OCI-M2 (cell line): Measurements from ENCODE around the gene SLC1A2.

Source experiments
- DNase-seq: peaks from one replicate; lab custom pipeline; 2025; ENCODE audit not compliant: unreplicated experiment; lab: John Stamatoyannopoulos, UW

SLC1A2 gene

DNA sequence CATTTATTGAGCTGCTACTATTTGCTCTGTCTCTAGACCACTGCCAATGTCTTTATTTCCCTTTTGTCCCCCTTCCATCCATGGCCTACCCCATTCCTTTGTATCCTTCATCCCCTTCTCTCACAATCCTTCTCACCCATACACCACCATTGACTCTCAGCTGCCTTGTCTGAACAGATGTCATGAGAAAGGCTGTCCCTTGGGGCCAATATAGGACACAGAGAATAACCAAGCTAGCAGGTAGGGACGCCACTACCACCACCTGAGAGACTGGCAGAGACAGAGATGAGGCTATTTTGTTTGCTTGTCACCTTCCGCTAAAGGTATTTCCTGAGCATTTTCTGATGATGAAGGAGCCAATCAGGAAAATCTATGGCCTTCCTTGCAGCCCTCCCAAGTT lies 141.5 kb downstream of the SLC1A2 start:
- no peak for DNase-seq

DNA sequence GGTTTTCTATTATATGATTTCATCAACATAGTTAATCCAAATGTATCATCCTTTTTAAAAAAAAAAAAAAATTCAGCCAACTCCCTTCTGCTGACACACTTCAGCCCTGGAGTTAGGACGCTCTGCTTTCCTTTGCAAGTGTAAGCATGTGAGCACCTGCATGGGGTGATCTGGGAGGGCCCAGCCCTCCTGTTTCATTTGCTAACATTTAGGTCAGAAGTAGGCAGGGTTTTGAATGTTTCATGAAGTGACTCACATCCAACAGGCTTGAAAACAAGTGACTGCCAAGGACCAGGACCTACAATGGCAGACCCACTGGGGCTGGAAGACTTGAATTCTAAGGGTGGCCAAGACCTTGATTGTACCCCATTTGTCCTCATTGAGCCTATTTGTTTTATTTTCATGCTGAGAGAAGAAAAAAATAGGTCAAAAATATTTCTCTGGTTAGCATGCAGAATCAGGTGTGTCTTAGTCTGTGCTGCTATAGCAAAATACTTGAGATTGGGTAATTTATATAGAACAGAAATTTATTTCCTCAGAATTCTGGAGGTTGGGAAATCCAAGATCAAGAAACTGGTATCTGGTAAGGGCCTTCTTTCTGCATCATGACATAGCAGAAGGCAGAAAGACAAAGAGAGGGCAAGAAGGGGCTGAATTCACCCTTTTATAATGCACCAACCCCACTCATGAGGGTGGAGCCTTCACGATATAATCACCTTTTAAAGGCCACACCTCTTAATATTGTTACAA lies 142.8 kb downstream of the SLC1A2 start:
- no peak for DNase-seq

DNA sequence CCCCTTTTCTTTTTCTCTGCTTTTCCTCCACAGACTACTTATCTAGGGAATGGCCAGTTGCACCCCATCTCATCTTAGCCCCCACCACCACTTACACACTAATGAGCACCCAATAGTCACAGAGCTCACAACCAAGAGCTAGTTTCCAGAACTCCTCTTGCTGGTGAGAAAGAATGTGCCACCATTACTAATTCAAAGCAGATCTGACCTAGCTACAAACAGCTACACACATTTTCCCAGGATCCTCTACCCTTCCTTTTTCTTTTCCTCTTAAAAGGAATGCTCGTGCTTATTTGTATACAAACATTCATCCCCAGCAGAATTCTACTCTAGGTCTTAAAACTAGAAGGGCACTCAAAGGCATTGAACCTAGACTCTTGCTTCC lies 143.6 kb downstream of the SLC1A2 start:
- no peak for DNase-seq

DNA sequence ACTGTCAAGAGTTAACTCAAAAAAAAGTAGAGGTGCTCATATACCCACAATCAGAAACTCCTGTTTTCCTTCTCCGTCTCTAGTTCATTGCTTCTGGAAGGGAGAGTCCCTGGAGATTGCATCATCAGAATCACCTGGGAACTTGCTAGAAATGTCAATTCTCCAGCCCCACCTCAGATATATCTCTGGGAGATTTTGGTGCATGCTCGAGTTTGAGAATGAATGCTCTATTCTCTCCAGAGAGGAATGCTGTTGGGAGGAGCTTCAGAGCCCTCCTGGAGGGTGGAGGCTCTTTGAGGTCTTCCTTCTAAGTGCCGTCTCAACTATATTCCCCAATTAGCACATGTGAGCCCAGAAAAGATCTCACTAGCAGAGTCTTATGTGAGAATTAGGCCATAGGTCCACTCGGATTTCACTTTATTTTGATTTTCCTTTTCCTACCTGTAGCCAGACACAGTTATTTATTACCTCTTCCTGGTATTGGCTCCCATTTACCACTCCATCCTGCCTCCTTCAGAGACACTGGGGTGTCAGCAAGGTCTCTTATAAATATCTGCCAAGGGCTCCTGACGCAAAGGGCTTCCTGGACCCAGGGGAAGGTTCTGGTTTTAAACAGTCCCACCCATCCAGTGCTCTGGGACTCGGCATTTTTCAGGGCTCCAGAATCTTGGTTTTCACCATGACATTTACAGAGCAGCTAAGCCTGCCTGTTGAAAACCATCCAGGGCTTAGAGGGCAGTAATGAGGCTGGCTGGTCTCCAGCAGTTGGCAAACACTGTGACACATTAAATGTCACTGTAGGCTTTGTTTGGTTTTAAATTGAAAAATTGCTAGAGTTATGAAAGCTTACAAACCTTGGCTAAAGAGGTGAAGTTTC lies 144.2 kb downstream of the SLC1A2 start:
- DNase-seq: no peak

DNA sequence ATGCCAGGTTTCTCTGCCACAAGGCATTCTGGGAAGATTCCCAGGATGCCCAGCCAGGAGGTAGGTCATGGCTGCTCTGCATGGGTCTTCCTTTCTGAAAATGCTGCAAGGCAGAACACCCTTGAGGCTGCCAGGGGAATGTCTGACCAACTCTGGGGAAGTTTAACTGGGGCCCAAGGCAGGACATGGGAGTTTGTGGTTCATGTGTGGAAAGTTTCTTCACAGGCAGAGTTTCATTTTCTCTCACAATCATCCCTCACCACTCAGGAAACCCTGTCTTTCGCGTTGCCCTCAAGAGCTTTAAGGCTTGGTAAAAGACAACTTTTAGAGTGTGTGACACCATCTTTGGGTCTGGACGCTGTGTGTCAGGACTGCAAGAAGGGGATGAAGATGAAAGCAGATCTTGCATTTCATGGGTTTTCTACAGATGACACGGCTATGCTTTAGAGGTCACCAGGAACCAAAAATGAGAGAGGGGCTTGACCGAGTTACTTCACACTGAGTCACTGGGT lies 146.9 kb downstream of the SLC1A2 start:
- DNase-seq: no peak

DNA sequence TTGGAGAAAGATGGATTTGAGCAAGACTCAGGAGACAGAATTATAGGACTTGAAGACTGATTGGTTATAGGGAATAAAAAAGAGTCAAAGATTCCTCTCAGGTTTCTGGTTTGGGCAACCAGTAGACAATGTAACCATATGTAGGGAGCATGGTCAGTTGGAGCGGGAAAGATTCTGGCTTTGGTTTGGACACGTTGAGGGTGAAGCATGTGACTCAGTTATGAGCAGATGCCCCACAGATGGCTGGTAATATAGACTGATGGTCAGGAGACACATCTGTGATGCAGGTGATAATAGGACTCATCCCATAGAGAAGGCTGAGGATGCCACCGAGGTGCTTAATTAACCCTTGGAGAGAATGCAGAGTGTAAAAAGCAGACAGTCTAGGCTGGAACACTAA lies 148.3 kb downstream of the SLC1A2 start:
- DNase-seq: no peak

DNA sequence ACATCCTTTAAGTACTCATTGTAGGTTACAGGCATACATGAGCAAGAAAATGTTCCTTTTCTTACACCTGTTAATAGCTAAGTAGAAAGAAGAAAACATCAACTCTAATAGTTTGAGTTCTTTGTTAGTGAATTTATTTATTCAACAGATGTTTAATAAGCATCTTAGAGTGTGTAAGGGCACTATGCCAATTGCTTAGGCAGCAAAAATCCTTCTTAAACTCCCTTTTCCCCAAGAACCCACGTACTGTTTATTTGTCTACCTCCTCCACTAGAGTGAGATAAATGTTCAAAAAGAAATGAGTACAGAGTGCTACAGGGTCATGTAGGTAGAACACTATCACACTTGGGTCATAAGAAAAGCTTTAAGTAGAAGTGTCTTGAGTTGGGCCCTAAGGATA lies 149.0 kb downstream of the SLC1A2 start:
- DNase-seq: no peak

DNA sequence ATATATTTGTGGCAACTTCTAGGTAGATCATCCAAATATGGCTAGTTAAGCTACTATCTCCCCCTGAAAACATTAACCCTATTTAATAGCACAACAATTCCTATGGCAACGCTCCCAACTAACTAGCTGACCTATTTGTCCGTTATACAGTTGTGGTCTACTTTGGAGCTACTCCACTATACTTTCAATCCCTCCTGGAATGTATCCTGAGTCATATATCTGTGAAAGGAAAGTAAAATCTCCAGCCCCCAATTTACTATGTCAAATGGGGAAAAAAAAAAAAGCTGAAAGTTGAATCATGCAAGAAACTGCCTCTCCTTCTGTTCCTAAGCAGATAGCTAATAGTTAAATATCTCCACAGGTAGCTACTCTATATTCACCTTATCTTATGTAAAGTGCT lies 151.9 kb downstream of the SLC1A2 start:
- DNase-seq: no peak

DNA sequence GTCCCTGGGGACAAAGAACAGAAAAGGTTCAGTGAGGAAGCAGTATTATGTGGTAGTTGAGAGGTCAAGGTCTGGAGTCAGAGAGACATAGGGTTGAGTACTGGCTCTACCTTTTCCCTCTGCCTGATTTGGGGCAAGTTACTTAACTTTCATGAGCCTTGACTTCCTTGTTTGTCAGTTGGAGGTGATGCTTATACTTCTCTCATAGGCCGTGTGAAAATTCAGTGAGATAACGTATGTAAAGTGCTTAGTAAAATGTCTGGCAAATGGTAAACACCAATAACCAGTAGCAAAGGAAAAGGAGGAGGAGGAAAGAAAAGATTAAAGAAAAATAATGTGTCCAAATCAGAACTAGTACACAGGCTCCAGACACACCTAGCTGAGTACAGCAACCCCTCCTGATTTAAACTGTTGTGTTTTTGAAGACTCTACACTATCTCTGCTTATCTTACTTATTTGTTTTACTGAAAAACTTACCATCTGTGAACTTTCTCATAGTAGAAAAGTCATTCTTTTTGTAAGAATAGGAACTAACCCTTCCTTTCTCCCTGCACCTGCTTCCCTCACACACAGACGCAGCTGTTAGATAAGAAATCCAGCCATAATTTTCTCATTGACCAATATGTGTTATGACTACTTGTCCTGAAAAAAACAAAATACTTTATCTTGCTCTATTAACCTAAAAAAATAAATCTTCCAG lies 153.5 kb downstream of the SLC1A2 start:
- no peak for DNase-seq

DNA sequence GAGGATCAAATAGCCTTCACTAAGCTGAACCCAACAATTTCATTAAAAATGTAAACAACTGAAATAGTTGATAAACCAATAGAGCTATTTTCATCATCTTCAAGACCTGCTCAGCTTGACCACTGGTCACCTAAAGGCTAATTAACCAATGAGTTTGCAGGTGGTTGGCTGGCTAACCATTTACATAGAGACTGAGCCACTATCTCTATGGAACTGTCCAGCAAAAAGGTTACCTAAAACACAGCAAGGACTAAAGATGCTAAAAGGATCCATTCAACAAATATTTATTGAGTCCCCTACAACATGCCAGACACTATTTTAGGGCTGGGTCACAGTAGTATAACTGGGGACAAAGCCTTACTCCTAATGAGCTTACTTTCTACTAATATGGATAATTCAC lies 156.6 kb downstream of the SLC1A2 start:
- no peak for DNase-seq

DNA sequence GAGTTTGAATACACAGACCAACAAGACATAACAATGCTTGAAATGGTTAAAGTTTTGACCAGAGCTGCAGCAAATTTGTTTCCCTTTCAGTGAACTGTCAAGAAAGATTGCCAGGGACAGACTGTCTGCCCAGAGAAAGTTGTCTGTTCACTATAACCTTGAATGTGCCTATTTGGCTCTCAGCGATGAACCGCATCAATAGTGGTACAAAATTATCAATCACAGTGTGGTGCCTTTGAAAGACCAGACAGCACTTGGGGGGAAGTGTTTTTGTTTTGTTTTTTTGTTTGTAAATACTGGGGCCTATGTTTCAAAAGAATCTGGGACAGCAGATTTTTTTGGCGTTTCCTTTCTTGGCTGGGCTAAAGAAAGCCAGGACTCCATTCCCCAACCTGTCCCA lies 157.3 kb downstream of the SLC1A2 start:
- no peak for DNase-seq

DNA sequence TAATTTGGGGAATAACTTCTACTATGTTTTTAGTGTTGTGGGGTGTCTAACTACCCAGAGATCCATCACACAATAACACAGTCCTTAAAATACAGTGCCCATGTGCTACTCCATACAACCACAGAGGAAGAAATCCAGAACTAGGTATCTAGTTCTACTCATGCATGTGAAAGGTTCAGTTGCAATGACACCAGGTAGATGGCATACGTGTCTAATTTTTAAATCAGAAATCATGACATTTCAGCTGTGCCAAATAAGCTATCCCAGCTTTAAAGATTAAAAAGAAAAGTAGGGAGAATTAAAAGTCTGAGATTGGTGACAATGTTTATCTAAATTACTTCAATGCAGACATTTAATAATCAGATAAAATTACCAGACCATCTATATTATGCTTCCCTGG lies 158.2 kb downstream of the SLC1A2 start:
- no peak for DNase-seq

DNA sequence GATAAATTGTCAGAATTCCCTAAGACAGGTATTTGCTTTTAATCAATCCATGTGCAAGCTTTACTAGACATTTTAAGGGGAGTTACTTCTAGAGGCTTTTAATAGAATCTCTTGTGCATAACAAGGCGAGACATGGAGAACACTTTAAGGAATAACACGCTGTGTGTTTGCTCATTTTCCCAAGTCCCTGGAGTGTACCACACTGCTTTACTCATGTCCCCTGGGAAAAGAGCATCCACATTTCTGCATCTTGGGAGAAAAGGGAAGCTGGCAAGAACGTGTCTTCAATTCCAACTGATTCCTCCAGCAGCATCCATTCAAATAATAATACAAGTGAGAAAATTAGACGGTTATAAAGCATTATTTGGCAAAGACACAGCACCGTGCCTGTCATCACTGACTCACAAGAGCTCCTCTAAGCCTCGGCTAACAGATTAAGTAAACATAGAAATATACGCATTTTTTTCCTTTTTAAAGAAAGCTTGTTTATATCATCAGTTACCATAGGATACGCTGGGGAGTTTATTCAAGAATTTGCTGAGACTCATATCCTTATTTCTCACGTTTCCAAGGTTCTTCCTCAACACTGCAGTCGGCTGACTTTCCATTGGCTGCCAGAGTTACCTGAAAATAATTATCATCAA lies 158.9 kb downstream of the SLC1A2 start:
- no peak for DNase-seq

DNA sequence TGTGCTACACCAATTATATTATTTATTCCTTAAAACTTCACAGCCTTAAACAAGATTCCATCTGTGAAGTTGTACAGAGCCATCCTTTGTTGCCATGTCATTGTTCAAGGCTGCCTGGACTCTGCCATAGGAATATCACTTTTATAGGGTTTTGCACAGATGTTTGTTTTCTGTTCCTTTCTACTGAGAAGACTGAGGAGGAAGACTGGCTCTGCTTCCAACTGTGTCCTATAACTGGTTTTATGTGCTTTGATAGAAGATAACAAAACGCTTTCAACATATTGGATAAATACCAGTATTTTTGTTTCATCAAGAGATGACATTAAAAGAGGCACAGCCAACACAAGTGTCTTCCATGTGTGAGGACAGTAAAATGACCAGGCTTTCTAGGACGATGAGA lies 159.8 kb downstream of the SLC1A2 start:
- no peak for DNase-seq

DNA sequence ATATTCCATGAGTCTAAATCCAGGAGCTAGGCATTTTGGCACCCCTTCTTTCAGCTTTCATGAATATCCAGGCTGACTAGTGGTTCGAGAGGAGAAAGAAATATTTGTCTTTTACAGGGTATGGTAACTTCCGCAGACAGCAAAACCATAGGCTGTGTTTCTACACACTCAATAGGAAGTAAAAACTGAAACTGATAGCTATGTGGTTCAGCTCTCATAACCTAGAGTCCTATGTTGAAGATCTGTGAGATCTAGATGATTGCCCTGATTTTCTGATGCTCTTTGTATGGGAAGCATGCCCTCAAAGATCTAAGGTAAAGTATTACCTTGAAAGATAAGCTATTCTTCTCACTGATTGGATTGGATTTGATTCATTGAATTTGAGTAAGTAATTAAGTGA lies 162.1 kb downstream of the SLC1A2 start:
- DNase-seq: no peak

DNA sequence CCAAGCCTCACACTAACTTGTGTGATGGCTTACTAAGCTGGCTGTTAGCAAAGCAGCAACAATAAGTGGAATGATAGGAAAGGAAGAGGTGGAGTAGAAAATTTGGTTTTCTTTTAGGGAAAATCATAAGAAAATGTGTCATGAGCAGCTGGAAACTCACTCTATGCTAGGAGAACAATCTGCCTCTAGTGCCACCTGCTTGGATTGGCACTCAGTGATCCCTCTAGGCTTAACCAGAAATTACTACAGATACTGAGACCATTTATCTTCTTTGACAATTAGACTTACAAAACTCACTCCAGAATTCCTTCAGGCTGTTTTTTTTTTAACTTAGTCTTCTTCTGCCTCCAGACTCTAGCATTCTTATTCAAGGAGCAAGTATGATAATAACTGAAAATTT lies 163.1 kb downstream of the SLC1A2 start:
- DNase-seq: no peak

DNA sequence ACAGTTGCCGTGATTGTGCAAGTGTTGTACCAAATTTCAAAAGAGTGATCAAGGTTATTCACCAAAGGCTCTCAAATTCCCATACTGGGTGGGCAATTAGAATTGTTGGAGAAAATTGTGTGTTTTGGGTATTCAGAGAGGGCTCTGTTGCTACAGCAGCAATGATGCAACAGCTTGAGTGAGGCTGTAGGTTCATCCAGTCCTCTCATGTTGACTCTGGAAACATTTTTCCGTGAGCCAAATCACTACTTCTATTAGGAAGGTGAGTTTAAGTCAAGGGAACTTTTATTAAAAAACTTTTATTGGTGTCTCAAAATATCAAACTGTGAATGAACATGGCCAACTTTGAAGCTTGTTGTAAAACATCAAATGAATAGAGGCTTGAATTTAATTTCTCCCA lies 163.8 kb downstream of the SLC1A2 start:
- DNase-seq: no peak

DNA sequence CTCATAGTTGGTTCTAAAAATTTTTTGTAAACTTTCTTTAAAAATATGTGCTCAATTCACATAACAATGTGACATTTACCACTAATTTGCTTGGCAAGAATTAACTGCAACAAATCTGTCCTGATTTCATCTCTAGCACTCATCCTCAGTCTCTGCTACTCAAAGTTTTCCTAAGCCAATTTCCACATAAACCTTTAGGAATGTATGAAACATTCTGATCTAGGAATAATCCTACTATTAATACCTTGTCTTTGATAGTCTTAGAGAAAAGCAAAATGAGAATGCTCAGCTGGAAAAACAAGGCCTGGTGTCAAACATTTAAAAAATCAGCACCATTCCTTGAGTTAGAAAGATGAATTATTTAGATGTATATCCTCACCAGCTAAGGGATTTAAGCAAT lies 166.1 kb downstream of the SLC1A2 start:
- no peak for DNase-seq

DNA sequence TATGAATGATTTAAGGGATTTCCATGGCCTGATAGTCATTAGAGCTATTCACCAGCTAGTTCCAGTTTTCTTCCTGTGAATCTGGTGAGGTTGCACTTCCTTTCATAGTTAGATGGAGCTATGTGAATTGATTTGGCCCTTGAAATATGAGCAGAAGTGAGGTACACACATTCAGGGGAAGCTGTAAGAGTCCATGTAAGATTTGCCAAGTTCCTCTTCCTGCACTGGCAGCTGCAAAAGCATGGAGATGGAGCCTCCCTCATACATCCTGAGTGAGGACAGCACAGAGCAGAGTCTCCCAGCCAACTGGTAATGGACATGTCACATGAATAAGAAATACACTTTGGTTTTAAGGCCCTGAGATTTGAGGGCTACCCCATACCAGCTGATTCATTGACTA lies 168.7 kb downstream of the SLC1A2 start:
- DNase-seq: no peak

DNA sequence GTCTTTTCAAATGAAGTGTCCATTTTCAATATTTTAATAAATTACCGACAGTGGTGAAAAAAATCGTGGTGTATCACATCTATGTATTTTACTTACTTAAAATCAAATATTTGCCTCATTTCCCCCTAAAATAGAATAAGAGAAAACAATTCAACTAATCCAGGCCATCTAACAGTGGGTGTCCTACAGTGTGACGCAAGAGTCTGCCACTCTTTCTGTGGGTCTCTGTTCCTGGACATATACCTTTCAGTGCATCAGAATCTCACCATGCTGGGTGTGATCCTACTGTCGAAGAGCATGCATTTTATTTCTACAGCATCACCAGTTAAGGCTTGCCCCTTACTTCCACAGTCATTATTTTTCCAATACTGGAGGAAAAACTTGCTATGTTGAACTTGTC lies 169.2 kb downstream of the SLC1A2 start:
- DNase-seq: no peak
